DMS153 treated with DMSO at 0.1 percent for 48 hours (cell line): Measurements from ENCODE around the gene TCEAL7.

Experiments
- DNase-seq: peaks from one replicate; lab custom pipeline; 2025; ENCODE audit not compliant: unreplicated experiment; lab: John Stamatoyannopoulos, UW

The TCEAL7 gene

DNA sequence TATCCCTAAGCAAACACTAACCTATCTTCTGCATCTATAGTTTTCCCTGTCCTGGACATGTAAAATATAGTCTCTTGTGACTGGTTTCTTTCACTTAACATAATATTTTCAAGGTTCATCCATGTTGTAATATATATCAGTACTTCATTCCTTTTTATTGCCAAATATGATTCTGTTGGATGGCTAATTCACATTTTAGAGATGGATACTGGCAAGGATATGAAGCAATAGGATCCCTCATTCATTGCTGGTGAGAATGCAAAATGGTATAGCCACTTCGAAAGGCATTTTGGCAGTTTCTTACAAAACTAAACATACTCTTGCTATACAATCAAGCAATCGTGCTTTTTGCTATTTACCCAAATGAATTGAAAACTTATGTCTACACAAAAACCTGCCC lies 33.0 kb downstream of the TCEAL7 start:
- DNase-seq, result no peak

DNA sequence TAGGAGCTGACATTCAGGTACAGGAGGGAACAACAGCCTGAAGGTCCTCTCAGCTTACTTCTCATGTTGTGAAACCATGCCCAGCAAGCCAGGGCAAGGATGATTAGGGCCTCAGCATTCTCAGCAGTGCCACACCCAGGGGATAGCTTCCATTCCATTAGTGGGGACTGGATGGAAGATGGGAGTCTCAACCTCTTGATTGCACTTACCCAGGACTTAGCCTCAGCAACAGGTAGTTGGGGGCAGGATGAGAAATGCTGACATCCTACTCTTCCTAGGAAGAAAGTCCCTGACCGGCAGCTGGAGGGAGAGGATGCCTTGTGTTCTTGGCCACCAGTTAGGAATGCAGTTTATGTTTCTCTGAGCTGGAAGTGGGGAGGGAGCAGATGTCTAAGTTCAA lies 37.5 kb downstream of the TCEAL7 start:
- DNase-seq, result no peak

DNA sequence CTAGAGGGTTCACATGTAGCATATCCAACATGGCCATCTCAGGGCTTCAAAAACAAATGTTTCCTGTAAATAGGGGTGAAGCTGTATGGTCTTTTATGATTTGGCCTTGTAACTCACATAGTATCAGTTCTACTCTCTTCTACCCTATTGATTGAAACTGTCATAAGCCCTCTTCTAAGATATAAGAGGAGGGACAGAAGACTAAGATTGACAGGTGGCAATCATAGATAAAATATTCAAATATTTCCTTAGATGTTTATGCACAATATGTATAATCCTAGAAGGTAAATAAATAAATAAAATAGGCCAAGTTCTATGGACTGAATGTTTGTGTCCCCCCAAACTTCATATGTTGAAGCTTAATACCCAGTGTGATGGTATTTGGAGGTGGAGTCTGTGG lies 39.4 kb downstream of the TCEAL7 start:
- DNase-seq, result no peak

DNA sequence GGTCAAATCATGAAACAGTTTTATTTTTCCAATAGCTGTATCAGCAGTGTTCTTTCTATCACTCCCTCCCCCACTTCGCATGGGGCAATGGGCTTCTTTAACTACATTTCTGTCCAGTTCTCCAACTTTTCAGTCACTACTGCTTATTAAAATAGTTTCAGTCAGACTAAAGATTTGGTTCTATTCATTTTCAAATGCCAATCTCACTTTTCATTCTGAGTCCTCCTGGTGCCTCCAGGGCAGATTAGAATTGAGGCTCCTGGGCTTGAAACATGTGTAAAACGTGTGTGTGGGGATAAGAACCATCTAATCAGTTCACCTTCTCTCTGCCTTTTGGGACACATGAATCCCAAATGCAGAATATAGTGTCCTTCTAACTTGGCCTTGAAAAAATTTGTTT lies 42.8 kb downstream of the TCEAL7 start:
- no peak for DNase-seq

DNA sequence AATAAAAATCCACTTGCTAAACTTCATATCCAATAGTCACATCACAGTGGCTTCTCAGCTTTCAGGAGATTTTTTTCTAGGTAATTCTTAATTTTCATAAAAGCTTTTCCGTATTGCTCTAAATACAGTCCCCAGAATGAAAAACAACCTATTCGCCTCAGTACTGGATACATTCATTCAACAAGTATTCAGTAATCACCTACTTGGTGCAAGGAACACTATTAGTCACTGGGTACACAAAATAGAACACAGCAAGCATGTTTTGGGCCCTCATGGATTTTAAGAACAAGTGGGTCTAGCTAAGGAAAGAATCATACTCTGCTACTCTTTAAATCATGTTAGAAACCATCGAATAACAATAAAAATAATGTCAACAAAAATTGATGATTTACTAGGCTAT lies 43.5 kb downstream of the TCEAL7 start:
- DNase-seq, result no peak

DNA sequence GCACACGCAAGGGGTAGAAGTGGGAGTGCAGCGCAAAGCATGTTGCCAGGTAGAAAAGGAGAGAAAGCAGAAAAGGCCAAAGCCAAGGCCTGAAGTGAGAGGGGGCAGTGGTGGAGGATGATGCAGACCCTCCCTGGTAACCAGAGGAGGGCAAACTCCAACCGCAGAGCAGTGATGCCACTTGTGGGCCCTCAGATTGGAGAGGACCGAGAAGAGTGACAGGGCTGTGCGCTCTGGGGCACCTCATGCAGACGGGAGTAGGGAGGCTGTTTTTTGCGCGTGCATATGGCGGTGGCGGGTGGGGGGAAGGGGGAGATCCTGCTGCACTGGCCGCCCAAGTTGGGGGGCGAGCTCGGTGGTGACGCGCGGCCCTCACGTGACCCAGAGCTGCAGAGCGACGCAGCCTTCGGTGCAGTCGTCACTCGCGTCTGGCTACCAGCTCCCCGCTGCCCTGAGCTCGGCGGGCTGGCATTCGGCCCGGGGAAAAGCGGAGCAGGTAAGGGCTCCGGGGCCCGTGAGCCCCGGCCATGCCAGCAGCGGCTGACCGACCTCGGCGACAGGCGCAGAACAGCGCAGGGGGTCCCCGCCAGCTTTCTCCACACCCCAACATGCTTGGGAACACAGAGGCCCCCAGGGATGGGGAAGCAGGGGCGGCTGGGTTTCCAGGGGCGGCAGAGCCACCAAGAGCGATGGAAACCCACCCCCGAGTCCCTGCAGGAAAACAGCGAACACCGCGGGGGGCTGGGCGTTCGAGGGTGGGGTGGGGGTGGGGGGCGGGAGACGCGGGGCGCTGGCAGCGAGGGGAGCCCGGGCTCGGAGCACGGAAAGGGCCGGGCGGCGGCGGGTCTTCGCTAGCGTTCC lies 46.3 kb downstream of the TCEAL7 start, which contains the start of gene BEX3:
Gene BEX3, plus strand, starts transcription at position 421 of the 861 bp plus-strand sequence. CDS start 984 bp downstream, outside the sequence.
- DNase-seq, result no peak

DNA sequence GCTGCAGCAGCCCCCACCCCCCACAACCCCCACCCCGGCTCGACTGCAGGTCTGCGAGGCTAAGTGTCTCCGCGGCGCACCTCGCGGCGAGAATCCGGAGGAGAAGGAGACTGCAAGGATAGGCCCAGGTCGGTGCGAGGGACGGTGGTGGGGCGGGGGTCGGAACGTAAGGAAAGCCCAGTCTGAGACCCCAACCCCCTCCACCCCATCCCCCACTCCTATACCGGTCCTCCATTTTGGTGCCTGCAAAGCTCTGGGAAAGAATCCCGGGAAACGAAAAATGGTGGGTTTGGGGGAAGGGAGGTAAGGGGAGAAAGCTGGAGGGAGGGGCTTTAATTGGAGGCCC lies 46.9 kb downstream of the TCEAL7 start:
- DNase-seq, result no peak

DNA sequence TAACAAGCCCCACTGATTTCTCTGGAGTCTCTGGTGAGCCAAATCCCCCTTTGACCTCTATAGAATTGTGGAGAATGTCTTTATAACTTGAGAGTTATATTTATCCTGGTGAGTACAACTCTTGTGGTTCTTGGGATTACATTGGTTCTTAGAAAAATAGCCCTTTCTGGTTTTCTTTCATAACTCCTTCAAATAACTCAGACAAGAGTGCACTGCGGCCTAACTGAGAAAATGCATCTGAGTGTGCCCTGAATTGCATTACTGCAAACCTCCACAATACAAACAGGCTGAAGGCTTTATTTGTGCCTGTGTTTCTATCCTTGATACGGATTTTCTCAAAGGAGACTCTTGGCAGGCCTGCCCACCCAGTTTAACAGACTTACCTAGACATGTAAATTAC lies 49.0 kb downstream of the TCEAL7 start:
- DNase-seq, result no peak
